CD4-positive, alpha-beta T cell treated with Interleukin-17A for 4 hours (primary cell): ENCODE data around the gene EDNRA.
"Not testable (repeated sequence)": the region's sequence is repeated elsewhere in the genome, so short reads cannot be mapped to it uniquely, and the experiment has no call there.

Experiments used
- DNase-seq: peaks from one replicate; pipeline ENCODE4 v3.0.0-alpha.2; 2020; ENCODE audit warnings: mixed read lengths

Gene EDNRA

DNA sequence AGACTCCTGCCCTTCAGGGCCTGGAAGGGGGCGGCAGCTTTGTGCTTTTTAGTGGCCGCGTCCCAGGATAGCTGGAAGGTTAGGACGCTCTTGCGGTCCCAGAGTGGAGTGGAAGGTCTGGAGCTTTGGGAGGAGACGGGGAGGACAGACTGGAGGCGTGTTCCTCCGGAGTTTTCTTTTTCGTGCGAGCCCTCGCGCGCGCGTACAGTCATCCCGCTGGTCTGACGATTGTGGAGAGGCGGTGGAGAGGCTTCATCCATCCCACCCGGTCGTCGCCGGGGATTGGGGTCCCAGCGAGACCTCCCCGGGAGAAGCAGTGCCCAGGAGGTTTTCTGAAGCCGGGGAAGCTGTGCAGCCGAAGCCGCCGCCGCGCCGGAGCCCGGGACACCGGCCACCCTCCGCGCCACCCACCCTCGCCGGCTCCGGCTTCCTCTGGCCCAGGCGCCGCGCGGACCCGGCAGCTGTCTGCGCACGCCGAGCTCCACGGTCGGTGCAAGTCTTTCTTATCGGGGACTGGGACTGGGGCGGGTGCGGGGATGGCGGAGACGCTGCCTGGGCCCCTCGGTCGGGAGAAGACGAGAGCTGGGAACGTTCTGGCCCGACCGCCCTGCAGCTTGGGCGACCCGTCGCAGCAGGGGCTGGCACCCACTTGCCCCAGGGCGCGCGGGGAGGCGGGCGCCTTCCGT lies at the start of gene EDNRA:
TSS of gene EDNRA (plus strand) at position 207 of the 686 bp plus-strand sequence. CDS start 4,585 bp downstream, outside the sequence.
- no peak for DNase-seq

DNA sequence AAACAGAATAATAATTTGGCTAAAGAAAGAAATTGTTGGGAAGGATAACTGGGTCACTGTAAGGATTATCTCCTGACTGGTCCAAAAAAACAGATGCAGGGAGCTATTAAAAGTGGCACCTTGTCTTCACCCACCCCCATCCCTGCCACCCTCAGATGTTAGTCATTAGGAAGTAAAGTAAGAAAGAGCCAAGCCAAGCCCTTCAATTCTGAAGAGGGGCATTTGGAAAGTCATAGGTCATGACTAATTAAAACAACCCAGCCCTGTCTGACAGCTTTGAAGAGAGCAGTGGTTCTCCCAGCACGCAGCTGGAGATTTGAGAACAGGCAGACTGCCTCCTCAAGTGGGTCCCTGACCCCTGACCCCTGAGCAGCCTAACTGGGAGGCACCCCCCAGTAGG lies 46.5 kb upstream of the EDNRA start:
- not testable (repeated sequence) for DNase-seq

DNA sequence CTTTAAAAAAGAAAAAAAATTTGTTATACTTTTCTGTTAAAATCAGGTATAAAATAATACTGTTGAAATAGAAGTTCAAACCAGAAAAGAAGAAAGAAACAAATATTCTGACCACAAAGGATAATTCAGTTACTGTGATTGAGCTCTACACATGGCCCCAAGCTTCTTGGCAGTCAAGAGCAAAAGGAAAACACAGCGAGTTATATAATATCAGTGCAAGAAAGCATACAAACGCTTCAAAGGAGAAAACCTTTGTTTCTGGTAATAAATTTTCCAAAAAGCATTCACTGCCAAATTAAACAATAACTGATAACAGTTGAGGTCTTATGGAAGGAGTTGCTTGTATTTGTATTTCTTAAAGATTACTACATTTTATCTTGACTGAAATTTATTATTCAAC lies 40.5 kb upstream of the EDNRA start:
- DNase-seq, result no peak

DNA sequence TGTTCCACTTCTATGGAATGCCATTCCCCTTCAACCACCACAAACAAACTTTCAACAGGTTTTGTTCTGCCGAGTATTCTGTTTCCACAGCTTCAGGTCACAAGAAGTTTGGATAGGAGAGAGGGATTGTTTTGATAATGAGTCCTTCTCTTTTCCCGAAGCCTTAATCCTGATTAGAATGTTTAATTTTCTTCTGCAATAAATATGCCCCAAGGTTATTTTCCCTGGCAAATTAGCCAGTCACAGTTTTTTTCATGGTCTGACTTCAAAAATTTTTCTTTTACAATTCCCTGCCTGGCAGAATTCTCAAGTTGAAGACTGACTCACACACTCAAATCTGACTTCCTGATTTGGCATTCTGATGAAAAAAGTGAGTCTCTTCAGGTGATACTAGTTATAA lies 33.1 kb upstream of the EDNRA start:
- no peak for DNase-seq

DNA sequence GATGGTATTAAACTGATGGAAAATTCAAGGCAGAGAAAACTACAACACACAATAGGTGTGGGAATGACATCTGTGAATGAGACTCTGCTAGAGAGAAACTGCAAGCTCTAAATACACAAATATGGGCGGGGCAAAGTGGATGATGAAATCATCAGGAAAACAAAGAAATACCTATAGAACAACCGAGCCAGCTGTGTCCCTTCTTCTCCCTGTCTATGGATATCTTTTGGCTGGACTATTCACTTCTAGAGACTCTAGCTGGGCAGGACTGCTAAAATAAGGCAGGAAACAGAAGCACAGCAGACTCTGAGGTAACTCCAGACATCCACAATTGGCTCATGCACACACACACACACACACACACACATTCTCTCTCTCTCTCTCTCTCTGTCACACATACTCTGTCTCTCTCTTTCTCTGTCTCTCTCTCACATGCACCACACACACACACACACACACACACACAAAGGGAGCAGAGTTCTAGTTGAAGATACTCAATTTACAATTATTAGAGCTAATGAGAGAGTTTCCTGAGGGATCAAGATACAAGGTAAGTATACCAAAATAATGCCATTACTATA lies 27.2 kb upstream of the EDNRA start:
- DNase-seq, result no peak

DNA sequence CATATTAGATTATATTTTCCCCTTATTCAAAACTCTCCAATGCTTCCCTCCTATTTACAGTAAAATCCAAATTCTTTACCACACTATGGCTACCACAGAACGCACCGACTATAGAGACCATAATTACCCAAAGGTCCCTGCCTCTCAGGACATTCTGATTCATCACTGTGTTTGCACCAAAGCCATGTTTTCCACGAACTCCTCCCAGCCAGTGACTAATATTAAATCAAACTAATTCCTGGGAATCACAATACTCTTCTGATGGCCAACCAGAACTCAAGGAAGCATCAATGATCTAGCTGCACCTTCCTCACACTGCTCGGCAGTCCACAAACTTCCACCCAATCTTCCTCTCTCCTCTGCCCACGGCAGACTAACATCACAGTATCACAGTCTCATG lies 24.2 kb upstream of the EDNRA start:
- DNase-seq, result no peak

DNA sequence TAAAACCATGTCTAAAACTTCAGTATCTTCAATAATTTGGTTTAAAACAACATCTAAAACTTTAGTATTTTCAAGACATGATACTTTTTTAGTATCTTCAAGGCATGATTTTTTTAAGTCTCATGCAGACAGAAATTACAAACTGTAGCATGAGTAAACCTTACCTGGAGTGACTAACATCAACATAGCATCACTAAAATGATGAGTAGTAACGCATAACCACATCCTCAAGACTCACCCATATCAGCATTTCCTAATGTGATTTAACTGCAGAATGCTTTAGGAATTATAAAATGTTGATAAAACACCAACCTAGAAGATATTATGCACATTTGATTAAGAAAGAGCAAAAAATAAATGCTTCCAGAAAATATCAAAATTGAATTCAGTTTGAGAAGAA lies 19.7 kb upstream of the EDNRA start:
- no peak for DNase-seq

DNA sequence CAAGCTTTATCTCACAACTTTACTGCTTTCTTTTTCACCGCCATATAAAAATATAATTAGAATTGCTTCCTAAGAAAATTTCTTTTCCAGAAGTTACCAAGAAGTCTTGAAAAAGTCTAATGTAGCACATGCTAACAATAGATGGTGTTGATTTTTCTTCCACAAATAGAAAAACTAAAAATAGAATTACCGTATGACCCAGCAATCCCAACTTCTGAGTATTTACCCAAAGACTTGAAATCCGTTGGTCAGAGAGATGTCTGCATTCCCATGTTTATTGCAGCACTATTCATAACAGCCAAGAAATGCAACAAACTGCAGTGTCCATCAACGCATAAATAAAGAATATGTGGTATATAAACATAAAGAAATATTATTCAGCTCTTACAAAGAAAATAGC lies 17.8 kb upstream of the EDNRA start:
- no peak for DNase-seq

DNA sequence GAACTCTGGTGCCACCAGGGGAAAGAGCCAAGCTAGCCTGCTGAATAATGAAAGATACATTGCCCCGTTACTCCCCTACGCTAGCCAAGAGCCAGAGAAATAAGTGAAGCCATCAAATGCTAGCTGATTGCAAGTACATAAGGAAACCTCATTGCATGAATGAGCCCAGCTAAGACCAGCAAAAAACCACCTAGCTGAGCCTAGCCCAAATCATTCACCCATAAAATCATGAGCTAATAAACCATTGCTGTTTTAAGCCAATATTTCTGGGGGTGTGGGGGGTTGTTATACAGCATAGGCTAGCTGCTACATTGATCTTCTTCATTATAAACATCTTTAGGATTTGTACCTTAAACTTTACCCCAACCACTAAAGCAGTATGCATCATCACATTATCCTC lies 15.4 kb upstream of the EDNRA start:
- DNase-seq, result no peak

DNA sequence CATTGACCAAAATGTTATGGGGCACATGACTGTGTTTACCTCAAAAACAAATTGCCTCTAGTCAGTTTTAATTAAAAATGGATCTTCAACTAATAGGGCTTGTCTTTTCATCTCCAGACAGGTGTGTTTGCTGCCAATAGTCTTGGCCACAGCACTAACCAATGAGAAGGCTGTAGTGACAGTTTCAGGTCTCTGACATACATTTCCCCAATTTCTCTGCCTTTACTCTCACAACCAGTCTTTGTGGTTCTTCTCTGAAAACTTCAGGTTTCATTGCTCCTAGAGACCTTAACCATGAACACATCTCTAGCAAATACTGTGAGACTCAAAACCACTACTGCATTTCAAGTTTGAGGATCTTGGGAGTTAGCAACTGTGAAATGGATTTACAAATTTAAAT lies 3.5 kb upstream of the EDNRA start:
- no peak for DNase-seq

DNA sequence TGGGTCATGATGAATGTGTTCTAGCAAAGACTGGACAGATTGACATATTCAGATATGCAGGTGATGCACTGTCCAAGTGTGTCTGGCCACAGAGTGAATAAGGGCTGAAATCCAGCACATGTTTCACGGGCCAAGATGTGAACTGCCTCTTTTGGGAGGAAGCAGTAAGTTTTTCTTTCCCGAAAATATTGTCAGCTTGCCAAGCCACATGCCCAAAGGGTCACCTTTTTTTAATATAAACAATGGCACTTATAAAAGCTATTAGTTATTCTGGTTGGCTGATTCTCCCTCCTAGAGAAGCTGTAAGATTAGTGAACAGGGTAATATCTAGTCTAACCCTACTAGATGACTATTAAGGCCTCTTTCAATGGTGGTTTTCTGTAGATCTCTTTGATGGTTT lies 1.5 kb upstream of the EDNRA start:
- DNase-seq, result no peak

DNA sequence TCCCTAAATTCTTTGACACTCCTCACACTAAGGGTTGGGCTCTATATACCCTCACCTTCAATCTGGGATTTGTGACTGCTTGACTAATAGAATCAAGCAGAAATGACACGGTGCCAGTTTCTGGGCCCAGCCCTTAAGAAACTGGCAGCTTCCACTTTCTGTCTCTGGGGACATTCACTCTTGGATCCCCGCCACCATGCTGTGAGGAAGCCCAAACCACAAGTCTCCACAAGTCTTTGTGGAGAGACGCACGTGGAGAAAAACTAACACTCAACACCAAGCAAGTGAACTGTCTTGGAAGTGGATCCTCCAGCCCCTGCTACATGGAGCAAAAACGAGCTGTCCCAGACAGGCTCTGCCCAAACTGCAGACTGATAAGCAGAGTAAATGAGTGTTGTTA lies 1.1 kb upstream of the EDNRA start:
- no peak for DNase-seq

DNA sequence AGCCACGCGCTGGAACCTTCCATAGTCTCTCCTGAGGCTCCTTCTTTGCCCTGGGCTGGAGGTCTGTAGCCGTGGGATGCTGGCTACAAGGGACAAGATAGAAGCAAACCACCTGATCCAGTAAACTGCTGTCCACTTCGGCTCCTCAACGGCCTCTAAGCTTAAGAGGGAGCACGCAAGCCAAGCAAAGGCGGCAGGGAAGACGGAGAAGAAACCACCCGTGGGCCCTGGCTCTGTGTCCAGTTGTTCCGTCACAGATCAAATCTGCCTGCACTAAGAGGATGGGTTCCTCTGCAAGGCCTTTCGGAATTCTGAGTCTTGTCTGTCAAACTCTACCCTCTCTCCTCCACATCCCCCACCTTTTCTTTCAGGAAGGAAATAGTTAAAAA lies 401 bp upstream of the EDNRA start:
- no peak for DNase-seq

DNA sequence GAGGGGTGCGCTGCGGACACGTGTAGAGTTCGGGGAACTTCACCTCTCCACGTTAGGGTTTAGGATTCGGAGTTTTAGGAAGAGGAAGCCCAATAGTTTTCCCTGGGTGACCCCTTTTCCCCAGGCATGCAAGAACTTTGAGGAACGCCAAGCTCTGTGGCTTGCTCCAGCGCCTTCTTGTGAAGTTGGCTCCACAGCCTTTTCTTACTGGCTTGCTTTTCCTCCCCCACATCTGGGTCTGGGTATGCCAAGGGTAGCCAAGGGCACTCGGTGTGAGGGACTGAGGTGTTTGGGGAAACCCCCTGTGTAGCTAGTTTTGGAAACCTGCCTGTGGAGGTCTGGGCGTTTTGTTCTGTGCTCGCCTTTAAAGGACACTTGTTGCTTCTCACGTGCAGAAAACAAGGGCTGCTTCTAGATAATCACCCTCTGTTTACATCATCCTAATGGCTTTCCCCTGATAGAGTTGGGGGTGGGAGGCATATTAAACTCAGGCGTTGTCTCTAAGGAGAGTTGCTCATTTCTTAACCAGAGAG lies 746 bp downstream of the EDNRA start:
- DNase-seq, result no peak

DNA sequence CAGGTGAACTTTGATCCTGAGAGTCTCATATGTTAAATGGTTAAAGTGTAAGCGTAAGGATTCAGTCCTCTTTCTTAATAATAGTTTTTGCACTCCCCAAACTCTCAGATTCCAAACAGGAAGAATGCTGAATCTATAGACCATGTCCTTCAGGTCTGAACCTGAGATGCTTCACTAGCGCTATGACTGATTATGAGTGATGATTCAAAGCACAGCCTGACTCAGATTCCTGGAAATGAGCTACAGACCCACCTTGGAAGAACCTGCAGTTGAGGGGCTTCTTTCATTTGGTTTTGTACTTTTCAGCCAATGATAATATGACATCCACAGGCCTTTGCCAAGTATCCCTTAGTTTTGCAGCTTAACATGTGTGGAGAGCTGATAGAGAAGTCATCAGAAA lies 1.4 kb downstream of the EDNRA start:
- DNase-seq, result no peak

DNA sequence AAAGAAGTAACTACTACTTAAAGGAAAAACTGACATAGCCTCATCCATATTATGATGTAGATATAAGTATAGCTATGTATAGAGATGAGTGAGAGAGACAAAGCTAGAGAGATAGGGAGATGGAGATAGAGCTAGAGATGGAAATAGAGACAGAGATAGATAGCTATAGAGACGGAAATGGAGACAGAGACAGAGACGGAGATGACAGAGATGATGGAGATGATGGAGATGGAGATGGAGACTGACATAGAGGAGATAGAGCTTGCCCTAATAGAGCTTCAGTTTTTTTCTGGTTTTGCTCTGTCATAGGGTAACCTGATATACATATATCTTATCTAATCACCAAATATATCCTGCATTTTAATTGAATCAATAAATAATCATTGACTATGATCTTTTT lies 4.3 kb downstream of the EDNRA start:
- DNase-seq, result no peak

DNA sequence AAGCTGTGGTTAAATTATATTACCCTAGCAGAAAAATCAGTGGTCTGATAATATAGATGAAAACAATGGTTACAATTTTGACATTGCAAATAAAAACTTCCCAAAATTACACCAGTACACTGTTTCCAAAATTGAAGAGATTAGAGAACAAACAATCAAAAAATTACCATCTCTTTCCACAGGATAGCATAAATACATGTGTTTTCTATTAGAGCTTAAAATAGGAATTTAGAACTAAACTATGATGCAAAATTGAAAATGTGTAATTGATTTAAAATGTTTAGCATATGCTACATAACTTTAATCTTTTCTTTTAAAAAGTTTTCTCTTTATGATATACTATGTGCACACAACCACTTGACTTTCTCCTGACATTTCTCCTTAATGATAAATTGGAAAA lies 6.7 kb downstream of the EDNRA start:
- no peak for DNase-seq

DNA sequence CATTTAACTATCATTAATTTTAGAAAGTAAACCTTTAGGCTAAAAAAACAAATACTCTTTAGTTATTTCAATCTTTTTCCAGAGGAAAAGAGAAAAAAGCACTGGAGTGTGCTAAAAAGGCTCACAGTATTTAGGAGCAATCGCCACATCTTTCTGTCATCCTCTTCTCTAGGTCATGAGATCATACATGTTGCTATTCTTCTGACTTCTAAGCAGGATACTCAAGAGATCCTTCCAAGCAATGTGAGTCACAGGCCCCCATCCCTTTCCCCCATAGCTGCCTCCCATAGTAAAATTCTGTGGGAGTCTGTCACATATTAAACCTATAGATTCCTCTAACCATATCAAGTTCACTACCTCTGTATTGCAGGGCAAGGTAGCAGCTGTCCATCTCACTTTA lies 7.7 kb downstream of the EDNRA start:
- no peak for DNase-seq

DNA sequence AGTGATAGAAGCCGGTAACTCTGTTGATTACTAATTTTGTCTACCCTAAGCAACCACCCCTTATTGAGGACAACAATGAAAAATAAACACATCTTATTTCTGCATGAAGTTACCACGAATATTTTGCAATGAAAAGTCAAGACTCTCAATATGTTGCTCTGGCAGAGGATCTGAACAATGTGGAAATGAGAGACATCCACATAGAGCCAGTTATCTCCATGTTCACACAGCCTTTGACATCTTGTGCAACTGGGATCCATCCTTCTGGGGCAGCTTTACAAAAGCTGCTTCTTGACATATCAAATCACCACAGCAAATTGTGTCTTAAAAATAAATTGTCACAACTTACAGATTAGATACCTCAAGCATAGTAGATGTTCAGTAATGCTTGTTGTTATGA lies 10.2 kb downstream of the EDNRA start:
- no peak for DNase-seq

DNA sequence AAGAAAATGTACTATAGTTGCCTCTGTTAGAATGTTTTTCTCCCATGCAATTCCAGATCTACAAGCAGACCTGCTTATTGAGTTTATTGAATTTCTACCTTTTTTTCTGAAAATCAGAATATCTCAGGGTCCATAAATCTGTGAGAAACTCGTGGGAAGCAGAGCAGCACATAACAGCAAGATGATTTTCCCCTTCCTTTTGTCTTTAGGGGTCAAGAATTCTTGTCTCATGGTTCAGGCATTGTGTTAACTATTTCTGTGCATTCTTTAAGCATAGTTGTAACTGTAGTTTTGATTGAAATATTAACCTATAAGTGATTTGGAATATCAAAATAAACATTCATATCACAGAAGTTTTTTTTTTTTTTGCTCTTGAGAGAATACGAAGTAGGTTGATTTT lies 11.4 kb downstream of the EDNRA start:
- no peak for DNase-seq

DNA sequence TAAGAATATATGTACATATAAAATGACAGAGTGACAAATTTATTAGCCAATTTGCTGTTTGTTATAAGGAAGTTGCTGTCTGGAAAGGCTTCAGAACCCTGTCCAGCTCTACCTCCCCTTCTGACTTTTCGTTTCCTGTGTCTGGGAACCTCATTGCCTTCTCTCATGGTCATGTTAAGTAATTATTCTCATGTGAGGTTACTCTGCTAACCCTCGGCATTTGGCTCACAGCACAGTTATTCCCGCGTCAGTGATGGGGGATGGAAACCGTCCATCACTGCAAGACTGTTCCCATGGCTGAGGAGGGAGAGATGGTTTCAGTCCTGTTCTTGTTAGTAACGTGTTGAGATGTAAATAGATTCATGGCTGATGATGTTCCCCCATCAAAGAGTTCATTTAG lies 11.9 kb downstream of the EDNRA start:
- DNase-seq, result no peak

DNA sequence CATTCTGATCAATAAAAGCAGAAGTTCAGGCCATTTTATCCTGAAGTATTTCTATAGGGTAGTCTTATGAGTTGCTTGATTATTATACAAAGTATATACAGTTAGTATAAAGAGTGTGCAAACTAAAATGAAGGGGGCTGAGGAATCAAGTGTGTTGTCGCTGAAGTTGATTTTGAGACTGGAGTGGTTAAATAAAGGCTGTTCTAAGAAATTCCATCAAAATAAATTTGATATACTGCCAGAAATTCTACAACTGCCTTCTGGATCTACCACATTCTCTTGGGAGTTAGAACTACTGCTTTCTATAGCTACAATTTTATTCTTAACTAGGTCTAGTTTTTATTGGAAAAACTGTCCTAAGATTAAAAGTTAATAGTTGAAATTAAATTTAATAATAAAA lies 12.4 kb downstream of the EDNRA start:
- no peak for DNase-seq

DNA sequence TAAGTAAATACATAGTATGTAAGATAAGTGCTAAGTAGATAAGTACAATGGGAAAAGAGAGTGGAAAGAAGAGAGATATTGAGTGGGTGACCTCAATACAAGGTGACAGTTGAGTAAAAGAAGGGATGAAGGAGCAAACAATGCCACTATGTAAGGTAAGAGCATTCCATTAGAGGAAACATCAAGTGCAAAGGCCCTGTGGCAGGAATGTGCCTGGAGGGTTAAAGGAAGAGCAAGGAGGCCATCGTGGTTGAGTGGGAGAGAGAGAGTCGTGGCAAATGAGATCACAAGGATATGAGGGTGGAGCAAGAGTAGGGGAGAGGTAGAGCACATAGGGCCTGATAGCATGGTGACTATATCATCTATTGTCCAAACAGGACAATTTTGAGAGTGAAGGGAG lies 13.4 kb downstream of the EDNRA start:
- DNase-seq, result no peak

DNA sequence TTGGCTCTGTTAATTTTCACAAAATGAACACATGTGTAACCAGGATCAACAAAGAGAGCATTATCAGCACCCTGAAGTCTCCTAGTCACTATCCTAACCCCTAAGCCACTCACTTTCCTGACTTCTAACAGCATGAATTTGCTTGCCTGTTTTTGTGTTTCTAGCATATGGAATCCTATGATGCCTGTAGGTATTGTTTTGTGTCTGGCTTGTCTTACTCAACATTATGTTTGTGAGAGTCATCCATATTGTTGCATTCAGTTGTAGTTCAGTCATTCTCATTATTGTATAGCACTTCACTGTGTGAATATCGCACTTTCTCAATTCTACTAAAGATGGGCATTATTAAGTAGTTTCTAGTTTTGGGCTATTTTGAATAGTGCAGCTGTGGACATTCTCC lies 15.6 kb downstream of the EDNRA start:
- DNase-seq, result no peak

DNA sequence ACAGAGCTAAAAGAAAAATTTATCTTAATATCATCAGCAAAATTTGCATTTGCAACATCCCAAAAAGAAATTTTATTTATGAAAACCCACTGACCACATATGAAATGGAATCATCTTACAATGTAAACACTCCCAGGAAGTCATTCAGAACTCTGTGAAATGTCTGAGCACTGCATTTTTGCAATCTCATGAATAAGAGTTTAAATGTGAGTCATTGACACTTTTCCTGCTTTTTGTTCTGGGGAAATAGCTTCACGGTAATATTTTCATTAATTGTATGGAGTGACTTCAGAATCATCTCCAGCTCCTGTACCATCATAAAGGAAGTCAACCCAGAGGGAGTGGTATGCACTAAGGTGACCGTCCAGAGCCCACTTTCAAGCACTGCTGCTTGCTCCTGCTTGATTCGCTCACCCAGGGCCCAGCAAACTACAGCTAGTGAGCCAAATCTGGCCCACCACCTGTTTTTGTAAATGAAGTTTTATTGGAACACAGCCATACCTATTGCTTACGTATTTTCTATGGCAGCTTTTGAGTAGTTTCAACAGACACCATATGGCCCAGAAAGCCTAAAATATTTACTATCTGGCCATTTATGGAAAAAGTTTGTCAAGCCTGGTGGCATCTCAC lies 17.2 kb downstream of the EDNRA start:
- no peak for DNase-seq
